Keratinocyte (primary cell): ENCODE results near the gene EGLN1. TPM values are rescaled to one million over a fixed set of nuclear protein-coding genes. Genes with fewer than 3 reads are reported as not detected.
A peak's percentile ranks its signal among the peaks of the same experiment; 100 is the strongest.

Experiments used
- DNase-seq: peaks from one replicate; pipeline ENCODE4 v3.0.0-alpha.2; 2011; ENCODE audit warnings: low read depth, missing footprints, low spot score
- FAIRE-seq: peaks from 2 replicates; lab custom pipeline; 2011; peaks lifted over from hg19 to GRCh38; lab: Jason Lieb, UNC
- H2AFZ ChIP-seq: 2 replicates; pipeline ENCODE4 v1.6.0; 2012; ENCODE audit warnings: low read length, control low read depth, inconsistent platforms; ENCODE audit not compliant: control insufficient read depth
- H3K27ac ChIP-seq: 2 replicates; pipeline ENCODE4 v1.5.1; 2011; ENCODE audit warnings: low read length; ENCODE audit not compliant: control insufficient read depth, insufficient read depth
- H3K27me3 ChIP-seq: 3 replicates; pipeline ENCODE4 v1.6.0; 2011; ENCODE audit warnings: low read length; ENCODE audit not compliant: control insufficient read depth, insufficient read depth; ENCODE audit errors: extremely low read depth
- H3K36me3 ChIP-seq, 2 experiments: 2 replicates in 1 of 2; 3 replicates in 1 of 2; pipeline ENCODE4 v1.5.1; 2011; ENCODE audit warnings: low read length in 2 of 2, mild to moderate bottlenecking in 1 of 2; ENCODE audit not compliant: control insufficient read depth in 2 of 2, insufficient read depth in 2 of 2; ENCODE audit errors: extremely low read depth in 1 of 2
- H3K4me1 ChIP-seq: 3 replicates; pipeline ENCODE4 v1.5.1; 2011; ENCODE audit warnings: low read length; ENCODE audit not compliant: control insufficient read depth, insufficient read depth; ENCODE audit errors: extremely low read depth
- H3K4me2 ChIP-seq: 3 replicates; pipeline ENCODE4 v1.6.0; 2011; ENCODE audit warnings: low read depth, low read length; ENCODE audit not compliant: control insufficient read depth, insufficient read depth; ENCODE audit errors: extremely low read depth
- H3K4me3 ChIP-seq, 3 experiments: fragments of 200-600 bp in 1 of 3; sonication (generic) in 1 of 3; 2 replicates in 2 of 3; 3 replicates in 1 of 3; pipeline ENCODE4 v1.5.1; 2011 to 2016; ENCODE audit warnings: low read length in 3 of 3, mild to moderate bottlenecking in 3 of 3, control low read depth in 2 of 3, inconsistent platforms in 1 of 3, low read depth in 1 of 3, mixed read lengths in 1 of 3, mixed run types in 1 of 3, moderate library complexity in 1 of 3; ENCODE audit not compliant: control insufficient read depth in 2 of 3, insufficient read depth in 2 of 3; ENCODE audit errors: extremely low read depth in 1 of 3
- H3K79me2 ChIP-seq: 2 replicates; pipeline ENCODE4 v1.6.0; 2012; ENCODE audit warnings: low read length; ENCODE audit not compliant: control insufficient read depth, insufficient read depth
- H3K9ac ChIP-seq: 3 replicates; pipeline ENCODE4 v1.6.0; 2011; ENCODE audit warnings: low read length; ENCODE audit not compliant: control insufficient read depth, insufficient read depth; ENCODE audit errors: extremely low read depth
- H3K9me1 ChIP-seq: 3 replicates; pipeline ENCODE4 v1.6.0; 2011; ENCODE audit warnings: low read length; ENCODE audit not compliant: control insufficient read depth, insufficient read depth; ENCODE audit errors: extremely low read depth
- H3K9me3 ChIP-seq: 2 replicates; pipeline ENCODE4 v1.5.1; 2012; ENCODE audit warnings: low read depth, low read length; ENCODE audit not compliant: control insufficient read depth
- H4K20me1 ChIP-seq: 3 replicates; pipeline ENCODE4 v1.6.0; 2011; ENCODE audit warnings: low read length; ENCODE audit not compliant: control insufficient read depth, insufficient read depth; ENCODE audit errors: extremely low read depth
- EZH2 ChIP-seq: IDR thresholded peaks from one replicate; pipeline ENCODE4 v1.6.1; 2012; ENCODE audit warnings: inconsistent platforms, mild to moderate bottlenecking, low read length, moderate library complexity
- dilution Hi-C: fragments of 300-500 bp; cut with MboI; formaldehyde crosslinking; loops from one replicate; pipeline ENCODE4 v1.7.0; 2020; ENCODE audit warnings: low sequenced_read_pairs; ENCODE audit not compliant: extremely low pct_ligation_motif_present
- polyA plus RNA-seq, 5 experiments: library from polyadenylated mRNA; depleted of rRNA in 3 of 5; stranded (reverse) in 3 of 5; stranded (forward) in 1 of 5; unstranded in 1 of 5; fragments of >200 nt; gene quantifications; 1 replicate in 1 of 5; 2 replicates in 3 of 5; 3 replicates in 1 of 5; pipeline versions ENCODE4 v1.2.1 to v1.2.3, GENCODE V29; 2011 to 2012; ENCODE audit warnings: missing spikeins in 2 of 5, low read depth in 1 of 5, low replicate concordance in 1 of 5
- TF ChIP-seq, protein P1 (sequence below), 3 experiments: IDR thresholded peaks in 1 of 3; conservative IDR thresholded peaks in 1 of 3; optimal IDR thresholded peaks in 1 of 3; 2 replicates in 2 of 3; 3 replicates in 1 of 3; pipeline versions ENCODE3 to v1.5.1; 2011; ENCODE audit warnings: low read length in 3 of 3, mild to moderate bottlenecking in 3 of 3, moderate library complexity in 2 of 3, control low read depth in 1 of 3, inconsistent platforms in 1 of 3; ENCODE audit not compliant: insufficient read depth in 2 of 3; ENCODE audit errors: extremely low read depth in 1 of 3

Gene EGLN1
- polyA plus RNA-seq, 1 donor (not counting 4 experiments of a cell fraction or from before 2014, with no cell fraction given): 34.1 TPM

DNA sequence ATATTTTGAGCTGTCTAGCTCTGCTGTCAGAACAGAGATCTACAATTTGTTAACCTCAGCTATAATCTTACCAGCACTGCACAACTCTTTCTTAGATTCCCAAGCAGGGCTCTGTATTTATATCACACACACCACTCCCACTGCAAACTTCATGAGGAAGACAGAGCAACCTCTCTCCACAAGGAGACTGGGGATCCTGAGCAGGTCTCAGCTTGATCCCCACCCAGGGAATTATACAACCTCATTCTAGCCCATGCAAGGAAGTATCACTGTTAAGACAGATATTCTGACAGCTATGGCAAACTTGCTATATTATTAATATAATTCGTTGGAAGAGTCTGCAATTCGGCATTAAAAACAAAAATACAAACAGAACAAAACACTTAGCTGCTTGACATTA, 40.4 kb downstream of the EGLN1 start:
- Histone ChIP-seq H3K9me3 (no peaks in the 10 kb centered on the region), H3K27ac (peak overlapping the region; percentile 12), H3K9ac (no peak overlapping the region), H3K9me1 (no peaks in the 10 kb centered on the region), H4K20me1 (no peaks in the 10 kb centered on the region), H3K4me2 (peak overlapping the region; percentile 38), H3K36me3 (no peaks in the 10 kb centered on the region), H3K4me1 (peaks cover 42% of the 10 kb centered on the region), H2AFZ (no peak overlapping the region), H3K27me3 (no peaks in the 10 kb centered on the region), H3K4me3 (no peak overlapping the region), H3K79me2 (peaks cover 52% of the 10 kb centered on the region)
- FAIRE-seq: peak; percentile 52
- TF ChIP-seq EZH2: no peak
- TF ChIP-seq, protein P1, sequence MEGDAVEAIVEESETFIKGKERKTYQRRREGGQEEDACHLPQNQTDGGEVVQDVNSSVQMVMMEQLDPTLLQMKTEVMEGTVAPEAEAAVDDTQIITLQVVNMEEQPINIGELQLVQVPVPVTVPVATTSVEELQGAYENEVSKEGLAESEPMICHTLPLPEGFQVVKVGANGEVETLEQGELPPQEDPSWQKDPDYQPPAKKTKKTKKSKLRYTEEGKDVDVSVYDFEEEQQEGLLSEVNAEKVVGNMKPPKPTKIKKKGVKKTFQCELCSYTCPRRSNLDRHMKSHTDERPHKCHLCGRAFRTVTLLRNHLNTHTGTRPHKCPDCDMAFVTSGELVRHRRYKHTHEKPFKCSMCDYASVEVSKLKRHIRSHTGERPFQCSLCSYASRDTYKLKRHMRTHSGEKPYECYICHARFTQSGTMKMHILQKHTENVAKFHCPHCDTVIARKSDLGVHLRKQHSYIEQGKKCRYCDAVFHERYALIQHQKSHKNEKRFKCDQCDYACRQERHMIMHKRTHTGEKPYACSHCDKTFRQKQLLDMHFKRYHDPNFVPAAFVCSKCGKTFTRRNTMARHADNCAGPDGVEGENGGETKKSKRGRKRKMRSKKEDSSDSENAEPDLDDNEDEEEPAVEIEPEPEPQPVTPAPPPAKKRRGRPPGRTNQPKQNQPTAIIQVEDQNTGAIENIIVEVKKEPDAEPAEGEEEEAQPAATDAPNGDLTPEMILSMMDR (optimal IDR thresholded peaks at IDR 0.05 in 1 of 3, IDR thresholded peaks at IDR 0.05 in 1 of 3, conservative IDR thresholded peaks at IDR 0.05 in 1 of 3; ENCODE audit: extremely low read depth in 1 of 3, insufficient read depth in 2 of 3, low read length in 3 of 3): no peak
- no peak for DNase-seq
- dilution Hi-C loops: no loop called here

DNA sequence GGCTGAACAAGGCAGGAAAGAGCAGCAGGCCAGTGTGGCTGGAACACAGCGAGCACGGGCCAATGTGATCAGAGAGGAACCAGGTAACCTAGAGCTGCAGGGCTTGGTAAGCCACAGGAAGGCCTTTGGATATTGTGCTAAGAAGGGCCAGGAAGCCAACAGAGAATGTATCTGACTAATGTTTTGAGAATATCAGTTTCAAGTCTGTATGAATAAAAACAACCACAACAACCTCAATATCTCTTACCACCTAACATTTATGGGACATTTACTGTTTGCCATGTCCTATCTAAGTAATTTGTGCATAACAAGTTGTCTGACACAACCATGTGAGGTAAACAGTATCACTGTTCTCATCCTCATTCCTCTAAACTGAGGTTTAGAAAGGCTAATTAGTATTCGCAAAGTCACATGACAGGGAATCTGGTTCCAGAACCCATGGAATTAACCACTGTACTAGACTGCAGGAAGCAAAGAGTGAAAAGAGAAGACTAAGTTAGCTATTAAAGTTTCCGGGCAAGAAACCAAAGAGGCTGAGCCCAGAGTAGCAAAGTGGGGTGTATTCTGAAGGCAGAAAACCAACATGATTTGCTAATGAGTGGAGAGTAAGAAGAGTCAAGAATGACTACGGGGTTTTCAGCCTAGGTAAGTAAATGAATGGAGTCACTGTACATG, 45.1 kb downstream of the EGLN1 start:
- no peak overlapping the region for H3K9ac ChIP-seq
- H3K4me3 ChIP-seq: no peak overlapping the region
- H3K36me3 ChIP-seq: no peaks in the 10 kb centered on the region
- H3K9me1 ChIP-seq: no peaks in the 10 kb centered on the region
- H3K4me1 ChIP-seq: peaks cover 17% of the 10 kb centered on the region
- DNase-seq (no peak), FAIRE-seq (peak; percentile 67)
- H3K27me3 ChIP-seq: no peaks in the 10 kb centered on the region
- TF ChIP-seq EZH2: no peak
- TF ChIP-seq, protein P1 (optimal IDR thresholded peaks at IDR 0.05 in 1 of 3, IDR thresholded peaks at IDR 0.05 in 1 of 3, conservative IDR thresholded peaks at IDR 0.05 in 1 of 3; ENCODE audit: extremely low read depth in 1 of 3, insufficient read depth in 2 of 3, low read length in 3 of 3): no peak
- no peaks in the 10 kb centered on the region for H3K9me3 ChIP-seq
- H3K4me2 ChIP-seq: no peak overlapping the region
- H3K79me2 ChIP-seq: peaks cover 45% of the 10 kb centered on the region
- H4K20me1 ChIP-seq: no peaks in the 10 kb centered on the region
- H3K27ac ChIP-seq: no peak overlapping the region
- dilution Hi-C loops: no loop called here
- no peak overlapping the region for H2AFZ ChIP-seq
